CD4-positive, alpha-beta T cell treated with Interleukin-2 at 100 ng/mL for 4 hours (primary cell): ENCODE results near the gene MSI2.

Source experiments
- DNase-seq: peaks from one replicate; pipeline ENCODE4 v3.0.0-alpha.2; 2020; ENCODE audit warnings: low spot score

Gene MSI2

DNA sequence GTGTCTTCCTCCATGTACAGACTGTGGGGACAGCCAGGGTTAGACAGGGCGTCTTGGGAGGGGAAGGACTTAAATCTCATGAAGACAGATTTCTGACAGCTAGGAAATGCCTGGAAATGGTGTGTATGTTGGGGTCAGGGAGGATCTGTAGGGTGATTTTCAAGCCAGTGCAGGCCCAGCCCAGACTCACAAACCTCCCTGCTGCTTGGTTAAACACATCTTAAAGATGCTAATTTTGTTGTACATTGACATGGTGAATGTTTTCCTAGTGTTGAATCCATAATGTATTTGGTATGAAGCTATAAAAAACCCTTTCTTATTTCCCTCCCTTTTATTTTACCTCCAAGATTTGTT is 250.4 kb downstream of the MSI2 start:
- no peak for DNase-seq

DNA sequence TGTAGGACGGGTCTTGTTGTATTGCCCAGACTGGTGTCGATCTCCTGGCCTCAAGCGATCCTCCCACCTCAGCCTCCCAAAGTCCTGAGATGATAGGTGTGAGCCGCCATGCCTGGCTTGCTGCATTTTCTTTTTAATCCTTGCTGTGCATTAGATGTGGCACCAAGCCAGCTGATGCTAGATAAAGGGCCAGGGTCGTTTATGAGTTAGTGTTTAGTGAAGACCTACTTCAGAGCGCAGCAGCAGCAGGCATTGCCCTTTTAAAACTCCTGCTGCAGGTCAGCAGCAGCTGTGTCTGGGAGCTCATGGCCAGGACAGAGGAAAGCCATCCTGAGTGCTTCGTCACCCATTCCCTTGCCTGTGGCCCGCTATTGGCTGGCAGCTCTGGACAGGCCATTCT is 251.5 kb downstream of the MSI2 start:
- no peak for DNase-seq

DNA sequence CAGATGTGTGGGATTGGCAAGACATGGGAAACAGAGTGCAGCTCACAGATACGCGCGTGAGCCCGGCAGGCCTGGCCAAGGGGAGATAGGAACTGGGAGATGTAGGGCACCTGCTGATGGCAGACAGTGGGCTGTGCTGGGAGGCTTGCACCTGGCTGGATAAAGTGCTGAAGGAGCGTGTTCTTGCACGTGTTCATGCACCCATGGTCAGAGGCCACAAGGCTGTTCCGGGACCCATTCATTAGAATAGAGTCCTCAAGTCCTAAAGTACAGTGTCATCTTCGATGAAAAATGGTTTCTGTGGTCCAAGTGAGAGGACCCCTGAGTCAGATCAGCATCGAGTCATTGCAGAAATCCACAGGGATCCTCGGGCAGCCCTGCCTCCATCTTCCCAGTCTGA is 252.3 kb downstream of the MSI2 start:
- DNase-seq, result no peak

DNA sequence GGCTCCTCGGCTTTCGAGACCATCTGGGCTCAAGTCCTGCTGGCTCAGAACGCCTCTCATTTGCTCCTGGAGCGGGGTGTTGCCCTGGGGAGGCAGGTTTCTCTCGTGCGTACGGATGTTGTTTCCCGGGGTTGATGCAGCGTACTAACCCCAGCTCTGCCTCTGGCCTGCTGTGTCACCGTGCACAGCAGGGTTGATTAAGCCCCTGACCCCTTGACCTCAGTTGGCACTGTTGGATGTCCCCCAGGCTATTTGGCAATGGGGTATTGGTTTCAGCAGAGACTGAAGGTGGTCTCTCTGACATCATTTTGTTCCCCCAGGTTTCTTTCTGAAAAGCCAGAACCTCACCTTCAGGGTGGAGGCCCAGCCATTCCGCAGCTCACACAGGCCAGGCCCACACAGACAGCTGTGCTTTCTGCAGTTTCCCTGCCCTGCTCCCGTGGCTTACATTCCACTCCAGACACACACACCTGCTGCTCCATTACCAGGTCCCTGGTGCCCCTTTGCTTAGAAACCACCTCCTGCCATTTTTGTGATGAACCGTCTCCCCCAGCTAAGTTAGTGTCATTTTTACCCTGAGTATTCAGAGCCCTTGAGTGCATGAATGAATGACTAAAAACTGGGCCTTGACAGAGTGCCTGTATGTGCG is 255.3 kb downstream of the MSI2 start:
- DNase-seq, result no peak

DNA sequence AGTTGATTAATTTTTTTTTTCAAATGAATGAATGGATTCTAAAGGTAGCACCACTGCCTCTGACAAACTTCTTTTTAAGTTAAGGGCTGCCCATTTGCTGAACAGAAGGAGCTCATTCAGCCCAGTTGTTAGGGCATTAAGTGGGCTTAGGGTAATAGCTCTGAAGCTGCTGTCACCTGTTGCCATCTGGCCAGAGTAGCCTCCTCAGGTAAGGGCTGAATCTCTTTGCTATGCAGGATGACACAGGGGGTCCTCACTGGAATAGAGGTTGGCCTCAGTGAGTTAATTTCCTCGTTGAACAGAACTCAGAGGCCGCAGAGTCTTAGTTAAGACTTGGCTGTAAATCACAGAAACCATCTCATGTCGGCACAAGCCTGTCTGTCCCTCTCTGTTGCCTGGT is 255.9 kb downstream of the MSI2 start:
- DNase-seq, result no peak

DNA sequence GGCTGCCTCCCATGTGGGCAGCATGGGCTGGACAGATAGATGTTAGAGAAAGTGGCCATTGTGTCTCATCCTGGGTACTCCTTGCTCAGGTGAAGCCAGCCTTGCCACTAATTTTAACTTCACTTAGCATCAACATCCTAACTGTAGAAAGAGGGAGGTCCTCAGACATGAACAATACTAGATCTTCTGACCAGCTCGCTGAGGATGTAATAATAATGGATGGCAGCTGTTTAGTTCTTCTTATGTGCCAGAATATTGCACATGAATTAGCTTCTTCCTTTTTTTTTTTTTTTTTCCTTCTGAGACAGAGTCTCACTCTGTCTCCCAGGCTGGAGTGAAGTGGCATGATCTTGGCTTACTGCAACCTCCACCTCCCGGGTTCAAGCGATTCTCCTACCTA is 256.4 kb downstream of the MSI2 start:
- no peak for DNase-seq

DNA sequence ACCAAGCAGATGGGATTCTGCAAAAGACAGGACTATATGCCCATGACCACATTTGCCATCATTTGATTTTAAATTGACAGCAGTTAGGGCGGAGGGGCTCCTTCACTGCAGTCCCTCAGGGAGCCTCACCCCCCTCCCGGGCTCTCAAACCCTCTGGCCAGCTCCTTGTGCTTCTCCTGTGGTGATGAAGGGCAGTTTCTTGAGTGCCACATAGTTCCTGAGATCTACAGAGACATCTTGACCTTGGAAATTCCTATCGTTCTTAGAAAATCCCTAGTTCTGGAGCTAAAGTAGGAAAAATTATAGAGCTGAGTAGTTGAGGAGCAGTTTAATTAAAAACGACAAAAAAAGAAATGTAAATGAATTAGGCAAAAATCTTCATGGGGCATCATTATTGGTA is 257.2 kb downstream of the MSI2 start:
- no peak for DNase-seq

DNA sequence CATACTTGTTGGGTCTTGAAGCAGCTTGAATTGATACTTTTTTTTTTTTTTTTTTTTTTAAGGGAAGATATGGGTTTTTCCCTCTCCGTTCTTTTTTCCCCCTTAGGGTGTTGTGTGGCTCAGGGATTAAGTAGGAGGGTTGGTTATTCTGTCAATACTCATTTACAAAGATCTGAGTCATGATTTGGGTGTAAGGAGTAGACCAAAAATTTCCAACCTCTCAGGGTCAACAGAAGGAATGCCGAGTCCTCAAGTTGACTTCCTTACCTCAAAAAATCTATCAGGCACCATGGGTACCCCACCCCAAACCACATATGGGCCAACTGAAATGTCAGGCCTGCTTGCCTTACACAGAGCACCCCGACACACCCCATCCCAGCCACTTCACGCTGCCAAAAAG is 258.3 kb downstream of the MSI2 start:
- DNase-seq, result no peak

DNA sequence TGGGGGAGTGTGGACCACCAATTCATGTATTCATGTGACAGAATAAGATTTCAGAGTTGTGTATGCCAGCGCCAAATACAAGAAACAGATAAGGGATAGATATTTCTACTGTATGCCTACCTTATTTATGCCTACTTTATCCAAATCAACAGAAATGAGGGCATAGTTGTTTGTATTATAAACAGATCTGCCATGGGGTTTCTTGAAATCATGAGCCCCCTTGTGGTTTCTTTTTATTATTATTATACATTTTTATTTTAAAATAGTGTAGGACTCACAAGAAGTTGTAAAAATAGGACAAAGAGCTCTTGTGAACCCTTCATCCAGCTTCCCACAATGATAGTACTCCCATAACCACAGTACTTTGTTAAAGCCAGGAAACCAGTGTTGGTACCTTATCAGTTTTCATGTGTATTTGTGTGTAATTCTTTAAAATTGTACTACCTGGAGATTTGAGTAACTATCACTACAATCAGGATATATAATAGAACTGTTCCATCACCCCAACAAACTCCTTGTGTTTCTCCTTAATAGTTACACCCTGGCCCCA is 259.4 kb downstream of the MSI2 start:
- DNase-seq, result no peak

DNA sequence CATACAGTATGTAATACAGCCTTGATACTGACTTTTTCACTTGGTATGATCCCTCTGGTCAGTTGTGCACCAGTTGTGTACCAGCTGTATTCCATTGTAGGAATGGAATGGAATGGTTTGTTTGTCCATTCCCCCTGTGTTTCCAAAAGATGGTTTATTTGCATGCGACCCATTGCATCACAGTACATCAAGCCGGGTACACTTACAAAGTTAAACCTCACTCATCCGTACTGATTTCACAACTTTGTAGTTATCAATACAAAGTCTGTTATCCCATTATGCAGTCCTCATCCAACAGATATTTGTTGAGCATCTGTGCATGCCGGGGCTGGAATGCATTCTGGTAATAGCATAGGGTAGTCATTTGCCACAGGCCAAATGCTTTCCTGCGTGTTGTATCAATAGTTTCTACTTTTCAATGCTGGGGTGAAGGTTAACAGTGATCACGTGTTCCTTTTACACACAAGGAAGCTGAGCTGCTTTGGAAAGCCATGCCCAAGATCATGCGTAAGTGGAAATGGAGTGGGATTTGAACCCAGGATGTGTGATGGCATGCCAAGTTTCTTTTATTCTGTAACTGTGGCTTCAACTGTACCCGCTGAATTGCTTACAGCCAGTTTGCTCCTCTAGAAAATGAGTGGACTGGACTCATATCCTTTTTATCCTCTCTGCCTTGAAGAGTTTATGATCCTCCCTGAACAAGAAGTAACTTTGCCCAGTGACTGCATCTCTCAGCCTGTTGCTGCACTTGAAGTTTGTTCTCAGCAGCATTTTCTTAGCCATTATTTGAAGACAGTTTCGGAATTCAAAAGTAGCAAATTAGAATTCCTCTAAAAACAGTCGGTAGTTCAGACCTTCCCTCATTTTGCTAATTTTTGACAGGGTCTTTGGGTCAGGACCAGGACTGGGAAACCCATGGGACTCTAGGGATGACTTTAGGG is 260.2 kb downstream of the MSI2 start:
- no peak for DNase-seq

DNA sequence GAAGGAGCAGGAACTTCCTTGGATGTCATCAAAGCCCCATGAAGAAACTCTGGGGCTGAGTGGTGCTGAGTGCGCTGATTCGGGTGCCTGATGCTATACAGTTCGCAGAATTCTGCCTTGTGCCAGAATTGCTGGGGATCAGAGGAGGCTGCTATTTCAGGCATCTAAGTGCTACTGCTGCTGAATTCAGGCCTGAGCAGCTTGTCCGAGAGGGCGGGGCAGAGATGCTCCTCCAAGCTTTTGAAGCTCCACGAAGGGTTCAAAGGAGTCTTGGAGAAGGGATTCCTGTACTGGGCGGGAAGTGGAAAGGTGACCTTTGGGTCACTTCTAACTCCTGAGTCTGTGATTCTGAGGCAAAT is 260.9 kb downstream of the MSI2 start:
- DNase-seq, result no peak

DNA sequence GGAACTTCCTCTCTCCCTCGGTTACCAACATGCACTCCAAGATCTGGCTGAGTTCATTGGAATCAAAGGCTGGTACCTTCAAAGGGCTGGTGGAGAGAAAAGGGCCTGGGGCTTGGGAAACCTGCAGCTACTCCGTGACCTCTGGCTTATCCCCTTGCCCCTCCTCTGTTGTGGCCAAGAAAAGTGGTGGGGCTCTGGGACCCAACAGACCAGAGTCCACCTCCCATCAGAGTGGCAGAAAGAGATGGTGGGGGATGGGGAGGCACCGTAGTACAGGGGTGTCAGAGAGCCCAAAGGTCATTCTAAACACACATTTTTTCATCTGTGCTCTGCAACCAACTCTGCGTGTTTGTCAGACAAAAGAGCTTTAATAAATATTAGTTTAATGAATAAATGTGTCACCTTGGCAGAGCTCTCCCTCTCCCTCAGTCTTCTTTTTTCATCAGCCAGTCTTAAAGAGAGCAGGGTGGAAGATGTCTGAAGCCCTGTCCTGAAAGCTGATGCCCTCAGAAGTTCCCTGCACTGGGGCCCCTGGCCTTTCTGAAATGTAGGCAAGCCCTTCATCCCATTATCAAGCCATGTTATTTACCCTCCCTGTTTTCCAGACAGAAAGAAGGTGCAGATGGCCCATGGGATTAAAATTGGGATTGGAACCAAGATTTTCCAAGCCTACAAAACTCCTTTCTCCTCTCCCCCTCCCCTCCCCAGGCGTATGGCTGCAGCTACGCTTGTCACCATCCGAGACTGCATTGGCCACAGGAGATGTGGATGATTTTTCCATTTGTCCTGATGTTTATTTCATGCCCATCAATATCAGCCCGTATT is 261.5 kb downstream of the MSI2 start:
- DNase-seq, result no peak

DNA sequence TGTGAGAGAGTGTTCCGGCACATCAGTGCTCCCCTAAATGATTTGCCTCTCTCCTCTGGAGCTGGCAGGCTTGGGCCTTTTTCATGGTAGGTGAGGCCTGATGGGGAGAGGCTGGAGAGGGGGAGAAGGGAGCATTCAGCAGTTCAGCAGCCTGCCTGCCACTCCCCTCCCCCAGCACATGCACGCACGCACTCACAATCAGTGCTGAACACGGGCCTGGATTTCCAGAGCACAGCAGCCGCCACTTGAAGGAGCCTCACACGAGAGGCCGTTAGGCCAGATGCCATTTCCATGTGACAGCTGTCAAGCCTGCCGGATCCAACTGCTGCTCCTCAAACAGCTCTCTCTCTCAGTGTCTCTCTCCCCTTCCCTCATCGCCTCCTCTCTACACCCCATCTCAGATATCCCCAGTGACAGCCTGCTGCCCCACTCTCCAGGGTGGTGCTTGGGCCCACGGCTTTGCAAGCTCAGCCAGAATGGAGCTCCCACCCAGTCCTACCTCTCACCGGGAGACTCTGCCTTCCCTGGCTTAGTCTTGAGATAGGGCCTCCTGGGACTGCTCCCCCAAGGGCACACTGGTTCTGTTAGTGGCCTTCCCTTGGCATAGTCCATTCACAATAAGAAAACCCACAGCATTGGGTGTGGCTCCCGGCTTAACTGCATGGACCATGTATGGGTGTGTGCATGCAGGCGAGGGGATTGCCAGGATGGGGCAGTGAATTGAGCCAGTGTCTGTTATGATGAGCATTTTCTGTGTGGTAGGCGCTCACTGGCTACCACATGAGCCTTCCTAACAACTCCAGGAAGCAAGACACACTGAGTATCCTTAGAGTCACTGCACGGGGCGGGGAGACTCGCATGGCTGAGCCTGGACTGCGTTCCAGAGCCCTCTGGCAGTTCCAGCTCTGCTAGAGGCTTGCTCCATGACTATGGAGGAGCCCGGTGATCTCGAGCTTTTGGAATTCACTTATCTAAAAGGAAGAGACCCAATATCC is 262.6 kb downstream of the MSI2 start:
- DNase-seq, result no peak

DNA sequence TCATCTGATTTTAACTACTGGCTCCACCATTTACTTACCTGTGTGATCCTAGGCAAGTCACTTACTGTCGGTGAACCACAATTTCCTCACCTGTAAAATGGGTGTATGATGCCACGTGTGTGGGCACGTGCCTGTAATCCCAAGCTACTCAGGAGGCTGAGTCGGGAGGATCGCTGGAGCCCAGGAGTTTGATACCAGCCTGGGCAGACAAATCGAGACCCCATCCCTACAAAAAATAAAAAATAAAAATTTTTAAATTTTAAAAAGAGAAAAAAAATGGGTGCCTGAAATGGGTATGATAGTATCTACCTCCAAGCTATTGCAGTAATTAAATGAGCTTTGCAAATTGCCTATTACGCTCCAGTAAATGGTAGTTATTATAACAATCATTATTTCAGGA is 263.5 kb downstream of the MSI2 start:
- no peak for DNase-seq

DNA sequence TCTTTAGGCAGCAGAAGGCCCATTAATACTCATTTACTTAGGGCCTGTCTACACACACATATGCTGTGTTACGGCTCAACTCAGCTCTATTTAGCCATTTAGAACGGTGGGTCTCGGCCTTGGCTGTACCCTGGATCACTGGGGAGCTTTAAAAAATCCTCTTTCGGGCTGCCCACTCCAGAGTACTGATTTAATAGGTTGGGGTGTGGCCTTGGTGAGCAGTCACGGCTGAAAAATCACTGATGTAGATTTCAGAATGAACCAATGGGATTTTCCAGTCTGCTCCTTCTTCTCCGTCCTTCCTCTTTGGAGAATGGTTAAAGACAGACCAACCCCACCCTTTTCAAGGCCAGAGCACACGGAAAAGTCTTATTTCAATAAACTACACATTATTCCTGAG is 265.3 kb downstream of the MSI2 start:
- DNase-seq, result no peak

DNA sequence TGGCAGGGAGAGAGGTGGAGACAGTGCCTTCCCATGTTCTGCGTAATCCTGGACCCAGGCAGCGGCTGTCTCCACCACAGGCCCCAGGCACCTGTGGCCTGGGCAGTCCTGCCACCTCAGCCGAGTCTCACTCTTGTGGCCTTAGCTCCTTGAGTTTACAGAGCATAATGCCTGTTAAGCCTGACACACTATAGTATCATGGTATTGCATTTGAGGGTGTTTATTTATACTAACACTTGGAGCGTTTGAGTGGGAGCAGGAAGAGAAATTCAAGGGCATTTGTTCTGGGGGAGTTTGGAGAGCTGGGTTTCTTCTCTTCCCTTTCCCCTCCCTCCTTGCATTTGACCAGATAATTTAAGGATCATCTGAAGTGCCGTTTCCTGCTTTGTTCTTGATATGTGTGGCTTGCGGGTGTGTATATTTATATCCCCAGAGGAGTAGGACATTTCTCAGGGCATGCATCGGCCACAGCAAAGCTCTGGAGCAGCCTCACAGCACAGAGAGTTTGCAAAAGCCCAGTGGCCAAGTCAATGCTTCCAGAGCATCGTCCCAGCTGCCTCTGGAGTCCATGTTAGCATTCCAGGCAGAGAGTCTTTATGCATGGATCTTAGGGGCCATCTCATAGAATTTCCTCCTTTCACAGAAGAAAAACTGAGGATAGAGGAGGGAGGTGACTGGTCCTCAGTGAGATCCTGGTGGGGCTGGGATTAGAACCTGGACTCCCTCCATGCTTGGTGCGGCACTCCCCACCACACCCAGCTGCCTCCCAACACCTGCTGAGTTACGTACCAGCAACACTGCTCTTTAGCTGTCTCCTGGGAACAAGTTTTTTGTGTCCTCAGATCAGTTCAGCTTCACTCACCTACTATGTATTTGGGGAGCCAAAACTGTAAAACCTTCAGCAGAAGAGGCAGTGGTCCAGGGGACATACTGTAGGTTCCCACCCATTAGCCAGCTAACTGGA is 266.0 kb downstream of the MSI2 start:
- DNase-seq, result no peak

DNA sequence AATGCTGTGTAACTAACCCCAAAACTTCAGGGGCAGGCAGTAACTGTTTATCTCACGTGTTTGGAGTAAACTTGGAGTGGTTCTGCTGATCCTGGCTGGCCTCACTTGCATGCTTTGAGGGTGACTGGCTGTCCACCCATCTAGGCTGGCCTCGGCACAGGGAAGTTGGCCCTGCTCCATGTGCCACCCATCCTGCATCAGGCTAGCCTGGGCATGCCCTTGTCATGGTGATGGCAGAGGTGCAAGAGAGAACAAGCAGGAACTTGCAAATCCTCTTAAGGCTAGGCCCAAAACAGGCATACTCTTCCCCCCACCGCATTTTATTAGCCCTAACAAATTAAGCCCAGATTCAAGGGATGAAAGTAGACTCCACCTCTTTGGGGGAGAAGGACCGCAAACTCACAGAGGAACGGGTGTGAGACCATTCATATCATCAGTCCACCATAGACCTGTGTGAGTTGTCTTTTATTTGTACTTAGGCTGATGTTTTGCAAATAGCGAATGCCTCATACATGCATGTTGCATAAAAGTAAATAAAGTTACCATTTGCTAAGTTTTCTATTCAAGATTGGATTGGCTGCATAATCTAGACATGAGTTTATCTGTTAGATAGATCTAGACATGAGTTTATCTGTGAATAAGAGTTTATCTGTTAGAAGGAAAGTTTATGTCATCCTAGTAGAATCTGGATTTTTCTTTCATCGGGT is 267.8 kb downstream of the MSI2 start:
- DNase-seq, result no peak

DNA sequence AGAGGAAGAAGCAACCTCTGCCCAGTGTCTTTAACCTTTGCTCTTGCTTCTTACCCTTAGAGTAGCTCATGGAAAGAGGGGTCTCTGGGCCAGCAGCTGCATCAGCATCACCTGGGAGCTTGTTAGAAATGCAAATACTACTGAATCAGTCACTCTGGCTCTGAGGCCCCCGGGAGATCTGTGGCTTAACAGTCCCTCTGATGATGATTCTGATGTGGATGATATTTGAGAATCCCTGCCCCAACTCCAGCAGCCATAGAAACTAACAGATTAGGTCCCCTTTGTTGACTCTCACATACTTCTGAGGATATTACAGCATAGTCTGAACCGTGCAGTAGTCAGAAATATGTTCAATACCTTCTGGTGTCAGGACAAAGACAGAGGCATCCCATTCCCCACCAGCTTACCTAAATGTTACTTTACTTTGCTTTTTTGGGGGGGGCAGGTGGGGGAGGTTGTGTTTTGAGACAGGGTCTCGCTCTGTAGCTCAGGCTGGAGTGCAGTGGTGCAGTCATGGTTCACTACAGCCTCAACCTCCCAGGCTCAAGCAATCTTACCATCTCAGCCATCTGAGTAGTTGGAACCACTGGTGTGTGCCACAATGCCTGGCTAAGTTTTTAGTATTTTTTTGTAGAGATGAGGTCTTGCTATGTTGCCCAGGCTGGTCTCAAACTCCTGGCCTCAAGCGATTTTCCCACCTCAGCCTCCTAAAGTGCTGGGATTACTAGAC is 268.7 kb downstream of the MSI2 start:
- no peak for DNase-seq
